ENCODE data around the gene PNPO. TPM values are rescaled to one million over a fixed set of nuclear protein-coding genes. Genes with fewer than 3 reads are reported as not detected.

The PNPO gene
- total RNA-seq = 10 to 100 TPM; 14.3 to 16.5 (median 15.2) TPM
- 10 to 100 TPM in 2 of 3 donors, 1 to 10 TPM in 1; 9.6 to 14.3 (median 12.0) TPM for polyA plus RNA-seq

- Histone ChIP-seq H3K27me3 (no peaks in the 10 kb centered on the region), H3K27ac (peak within 1 kb of the TSS; percentile 79 to 86 (median 82)), H3K36me3 (peaks cover 0 to 22% (median 7%) of the 10 kb centered on the region in 4 donors), H3K9me3 (no peaks in the 10 kb centered on the region), H3K4me3 (peak within 1 kb of the TSS; percentile 53 to 92 (median 77)), H3K4me1 (peaks cover 0 to 26% (median 17%) of the 10 kb centered on the region in 4 donors)
- TF ChIP-seq EP300 (IDR thresholded peaks at IDR 0.05) (no peak), CTCF (IDR thresholded peaks at IDR 0.05) (peak in 1 of 4 experiments; percentile 33), POLR2A (IDR thresholded peaks at IDR 0.05) (peak in 1 of 2 donors; percentile 38), POLR2AphosphoS5 (IDR thresholded peaks at IDR 0.05) (peak in 3 of 4 donors; percentile 62 to 71 (median 67))
- 1 to 5% methylated on average over 50 of the region's 50 CpGs for WGBS, 2 donors
- intact Hi-C loops (cut with DNase I) = loop anchor here (2.0 kb wide), 2 partner anchors 29 to 45 kb away; partner anchors contain the start of genes CDK5RAP3 and SP2
- DNase-seq = peak; percentile 98
Observed at GRCh38 chr17:47941246-47942095, at the start of gene PNPO. TSS of gene PNPO (plus strand) at chr17:47941571. CDS start at chr17:47941676, 105 bp downstream.

GRCh38 chr17:47894498-47895346 lies 46.6 kb upstream of the PNPO start:
- Histone ChIP-seq H3K27me3 (no peaks in the 10 kb centered on the region), H3K4me3 (peak overlapping the region; percentile 59 to 88 (median 74)), H3K27ac (peak overlapping the region; percentile 88 to 98 (median 96)), H3K36me3 (no peaks in the 10 kb centered on the region), H3K4me1 (peaks cover 0 to 33% (median 24%) of the 10 kb centered on the region in 4 donors), H3K9me3 (no peaks in the 10 kb centered on the region)
- TF ChIP-seq POLR2AphosphoS5 (IDR thresholded peaks at IDR 0.05) (no peak), EP300 (IDR thresholded peaks at IDR 0.05) (no peak)
- WGBS, 2 donors = 18 to 41% methylated on average over 11 of the region's 11 CpGs
- no peak for DNase-seq
- intact Hi-C loops (cut with DNase I) = loop anchor here (1.0 to 5.0 kb wide), 2 partner anchors 77 to 128 kb away; partner anchors contain the start of gene CDK5RAP3

- peaks cover 0 to 33% (median 25%) of the 10 kb centered on the region in 4 donors for H3K4me1 ChIP-seq
- H3K4me3 ChIP-seq = peak overlapping the region; percentile 59 to 88 (median 74)
- intact Hi-C loops (cut with DNase I) = loop anchor here (1.0 to 5.0 kb wide), 2 partner anchors 76 to 127 kb away; partner anchors contain the start of gene CDK5RAP3
- WGBS, 2 donors = 0% methylated on average over 25 of the region's 25 CpGs
- H3K36me3 ChIP-seq = no peaks in the 10 kb centered on the region
- H3K9me3 ChIP-seq = no peaks in the 10 kb centered on the region
- TF ChIP-seq POLR2A (IDR thresholded peaks at IDR 0.05) = peak; percentile 58 to 95
- no peak for TF ChIP-seq CTCF (IDR thresholded peaks at IDR 0.05)
- TF ChIP-seq EP300 (IDR thresholded peaks at IDR 0.05) = no peak
- TF ChIP-seq POLR2AphosphoS5 (IDR thresholded peaks at IDR 0.05) = peak; percentile 84 to 97 (median 90)
- DNase-seq = no peak
- H3K27me3 ChIP-seq = no peaks in the 10 kb centered on the region
- H3K27ac ChIP-seq = peak overlapping the region; percentile 88 to 98 (median 96)
Observed at GRCh38 chr17:47895347-47895855, 46.0 kb upstream of the PNPO start.

- no peaks in the 10 kb centered on the region for H3K36me3 ChIP-seq
- peak within 1 kb of the TSS; percentile 98 to 99 (median 98) for H3K27ac ChIP-seq
- no peaks in the 10 kb centered on the region for H3K9me3 ChIP-seq
- H3K27me3 ChIP-seq = no peaks in the 10 kb centered on the region
- H3K4me1 ChIP-seq = peaks cover 0 to 33% (median 25%) of the 10 kb centered on the region in 4 donors
- peak within 1 kb of the TSS; percentile 76 to 93 (median 86) for H3K4me3 ChIP-seq
- intact Hi-C loops (cut with DNase I) = loop anchor here (1.0 to 5.0 kb wide), 3 partner anchors 45 to 126 kb away; partner anchors contain the start of genes CDK5RAP3 and PNPO
- 0 to 1% methylated on average over 70 of the region's 70 CpGs for WGBS, 2 donors
- DNase-seq = peak; percentile 100
- TF ChIP-seq POLR2AphosphoS5 (IDR thresholded peaks at IDR 0.05) (peak; percentile 73 to 96 (median 87)), EP300 (IDR thresholded peaks at IDR 0.05) (no peak), POLR2A (IDR thresholded peaks at IDR 0.05) (peak; percentile 69 to 70)
Observed at GRCh38 chr17:47895856-47896671, 45.3 kb upstream of the PNPO start, which contains the start of gene SP2. TSS of gene SP2 (plus strand) at chr17:47896236. CDS start at chr17:47896287, 51 bp downstream.

All from sigmoid colon (tissue), 7 donors.